GM21723 (cell line): ENCODE results near the gene MMP10.
A peak's percentile ranks its signal among the peaks of the same experiment; 100 is the strongest.
"Not testable (repeated sequence)": the region's sequence is repeated elsewhere in the genome, so short reads cannot be mapped to it uniquely, and the experiment has no call there.

Experiments used
- ATAC-seq: cut with Tn5 transposase; IDR thresholded peaks from one replicate; pipeline ENCODE4 v1.9.1; 2021; ENCODE audit warnings: mild to moderate bottlenecking, moderate library complexity; ENCODE audit not compliant: unreplicated experiment

The MMP10 gene

GRCh38 chr11:102784380-102784779 lies 4.0 kb upstream of the MMP10 start:
- ATAC-seq, result no peak

- ATAC-seq, result no peak
Measured at GRCh38 chr11:102783720-102784119, 3.3 kb upstream of the MMP10 start.

GRCh38 chr11:102783016-102783415 lies 2.6 kb upstream of the MMP10 start:
- no peak for ATAC-seq

- no peak for ATAC-seq
Measured at GRCh38 chr11:102781676-102782075, 1.2 kb upstream of the MMP10 start.

- no peak for ATAC-seq
Measured at GRCh38 chr11:102776454-102776853, 4.0 kb downstream of the MMP10 start.

GRCh38 chr11:102773386-102773785 lies 7.0 kb downstream of the MMP10 start:
- no peak for ATAC-seq

GRCh38 chr11:102771351-102771750 lies 9.1 kb downstream of the MMP10 start:
- no peak for ATAC-seq

- no peak for ATAC-seq
Measured at GRCh38 chr11:102770191-102770590, 10.2 kb downstream of the MMP10 start.

- ATAC-seq, result no peak
Measured at GRCh38 chr11:102767800-102768199, 12.6 kb downstream of the MMP10 start.

- ATAC-seq, result no peak
Measured at GRCh38 chr11:102763440-102763839, 17.0 kb downstream of the MMP10 start.

GRCh38 chr11:102762361-102762767 lies 18.1 kb downstream of the MMP10 start:
- no peak for ATAC-seq

GRCh38 chr11:102761646-102762238 lies 18.7 kb downstream of the MMP10 start:
- ATAC-seq, result no peak

GRCh38 chr11:102760344-102761035 lies 19.9 kb downstream of the MMP10 start:
- ATAC-seq, result no peak

- ATAC-seq, result no peak
Measured at GRCh38 chr11:102757823-102758549, 22.4 kb downstream of the MMP10 start.

GRCh38 chr11:102753267-102753666 lies 27.2 kb downstream of the MMP10 start:
- no peak for ATAC-seq

GRCh38 chr11:102751673-102752072 lies 28.8 kb downstream of the MMP10 start:
- no peak for ATAC-seq

- ATAC-seq, result no peak
Measured at GRCh38 chr11:102749101-102749722, 31.2 kb downstream of the MMP10 start.

GRCh38 chr11:102746746-102747578 lies 33.5 kb downstream of the MMP10 start:
- ATAC-seq, result not testable (repeated sequence)

GRCh38 chr11:102734650-102735049 lies 45.8 kb downstream of the MMP10 start:
- ATAC-seq, result no peak

GRCh38 chr11:102733232-102733875 lies 47.1 kb downstream of the MMP10 start:
- ATAC-seq, result peak; percentile 97
